Loucy (cell line): ENCODE results near the gene CPED1.

Source experiments
- EZH2phosphoT487 ChIP-seq: fragments of 200-600 bp; IDR thresholded peaks from 2 replicates; pipeline ENCODE4 v1.6.1; 2018; ENCODE audit warnings: antibody characterized with exemption, mild to moderate bottlenecking, moderate library complexity, borderline replicate concordance
- TF ChIP-seq, protein P1 (sequence below): fragments of 200-600 bp; sonication (generic); conservative IDR thresholded peaks from 2 replicates; pipeline ENCODE4 v1.5.1; 2014; ENCODE audit warnings: mild to moderate bottlenecking, antibody characterized with exemption, low read length

GRCh38 chr7:121271098-121271497, 282.6 kb downstream of the CPED1 start:
- TF ChIP-seq, protein P1, sequence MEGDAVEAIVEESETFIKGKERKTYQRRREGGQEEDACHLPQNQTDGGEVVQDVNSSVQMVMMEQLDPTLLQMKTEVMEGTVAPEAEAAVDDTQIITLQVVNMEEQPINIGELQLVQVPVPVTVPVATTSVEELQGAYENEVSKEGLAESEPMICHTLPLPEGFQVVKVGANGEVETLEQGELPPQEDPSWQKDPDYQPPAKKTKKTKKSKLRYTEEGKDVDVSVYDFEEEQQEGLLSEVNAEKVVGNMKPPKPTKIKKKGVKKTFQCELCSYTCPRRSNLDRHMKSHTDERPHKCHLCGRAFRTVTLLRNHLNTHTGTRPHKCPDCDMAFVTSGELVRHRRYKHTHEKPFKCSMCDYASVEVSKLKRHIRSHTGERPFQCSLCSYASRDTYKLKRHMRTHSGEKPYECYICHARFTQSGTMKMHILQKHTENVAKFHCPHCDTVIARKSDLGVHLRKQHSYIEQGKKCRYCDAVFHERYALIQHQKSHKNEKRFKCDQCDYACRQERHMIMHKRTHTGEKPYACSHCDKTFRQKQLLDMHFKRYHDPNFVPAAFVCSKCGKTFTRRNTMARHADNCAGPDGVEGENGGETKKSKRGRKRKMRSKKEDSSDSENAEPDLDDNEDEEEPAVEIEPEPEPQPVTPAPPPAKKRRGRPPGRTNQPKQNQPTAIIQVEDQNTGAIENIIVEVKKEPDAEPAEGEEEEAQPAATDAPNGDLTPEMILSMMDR: no peak
- no peak for TF ChIP-seq EZH2phosphoT487
